Measurements from ENCODE around the gene HYPK. TPM values are rescaled to one million over a fixed set of nuclear protein-coding genes. Genes with fewer than 3 reads are reported as not detected.

Gene HYPK
- 10 to 100 TPM; 14.3 to 15.3 TPM for total RNA-seq

GRCh38 chr15:43800286-43801141, at the start of gene HYPK:
Gene HYPK (plus strand): TSS chr15:43800599. CDS start chr15:43800623, 24 bp downstream.
- ATAC-seq (peak; percentile 99), DNase-seq (ENCODE audit: low spot score) (peak; percentile 93)
- peak within 1 kb of the TSS; percentile 87 to 91 for H3K27ac Mint-ChIP-seq
- H3K36me3 Mint-ChIP-seq = peaks cover 37% of the 10 kb centered on the region
- H3K4me1 Mint-ChIP-seq (ENCODE audit: low read depth in 2 of 2) = peaks cover 36 to 41% of the 10 kb centered on the region in 2 donors
- H3K4me3 Mint-ChIP-seq = peak within 1 kb of the TSS; percentile 99
- H3K9me3 Mint-ChIP-seq = no peaks in the 10 kb centered on the region
- no peaks in the 10 kb centered on the region for H3K27me3 Mint-ChIP-seq

- H3K27ac Mint-ChIP-seq = peak overlapping the region in 1 of 2 donors; percentile 66
- DNase-seq (ENCODE audit: low spot score) (no peak), ATAC-seq (no peak)
- H3K9me3 Mint-ChIP-seq = no peaks in the 10 kb centered on the region
- H3K27me3 Mint-ChIP-seq = no peaks in the 10 kb centered on the region
- H3K4me3 Mint-ChIP-seq = peak overlapping the region; percentile 47
- peaks cover 33 to 42% of the 10 kb centered on the region in 2 donors for H3K4me1 Mint-ChIP-seq (ENCODE audit: low read depth in 2 of 2)
- H3K36me3 Mint-ChIP-seq = peaks cover 22% of the 10 kb centered on the region
These were observed 48.5 kb upstream of the HYPK start for GRCh38 chr15:43751885-43752284.

- ATAC-seq (no peak), DNase-seq (ENCODE audit: low spot score) (no peak)
- no peak overlapping the region for H3K27ac Mint-ChIP-seq
- no peak overlapping the region for H3K4me3 Mint-ChIP-seq
- H3K36me3 Mint-ChIP-seq = peaks cover 24% of the 10 kb centered on the region
- no peaks in the 10 kb centered on the region for H3K27me3 Mint-ChIP-seq
- no peaks in the 10 kb centered on the region for H3K9me3 Mint-ChIP-seq
- H3K4me1 Mint-ChIP-seq (ENCODE audit: low read depth in 2 of 2) = peaks cover 0 to 12% of the 10 kb centered on the region in 2 donors
These were observed 37.6 kb upstream of the HYPK start for GRCh38 chr15:43762824-43763223.

GRCh38 chr15:43763819-43764446, 36.5 kb upstream of the HYPK start:
- H3K36me3 Mint-ChIP-seq = peaks cover 30% of the 10 kb centered on the region
- H3K4me1 Mint-ChIP-seq (ENCODE audit: low read depth in 2 of 2) = peaks cover 0 to 12% of the 10 kb centered on the region in 2 donors
- H3K27me3 Mint-ChIP-seq = no peaks in the 10 kb centered on the region
- no peaks in the 10 kb centered on the region for H3K9me3 Mint-ChIP-seq
- peak overlapping the region in 1 of 2 donors; percentile 38 for H3K27ac Mint-ChIP-seq
- no peak for DNase-seq (ENCODE audit: low spot score)
- no peak overlapping the region for H3K4me3 Mint-ChIP-seq
- no peak for ATAC-seq

GRCh38 chr15:43769584-43770228, 30.7 kb upstream of the HYPK start:
- Mint-ChIP-seq H3K4me3 (no peak overlapping the region), H3K36me3 (peaks cover 34% of the 10 kb centered on the region), H3K27me3 (no peaks in the 10 kb centered on the region), H3K4me1 (ENCODE audit: low read depth in 2 of 2) (no peaks in the 10 kb centered on the region), H3K27ac (peak overlapping the region in 1 of 2 donors; percentile 17), H3K9me3 (no peaks in the 10 kb centered on the region)
- DNase-seq (ENCODE audit: low spot score) = no peak
- peak; percentile 48 to 72 for ATAC-seq

GRCh38 chr15:43771816-43772215, 28.6 kb upstream of the HYPK start:
- H3K27ac Mint-ChIP-seq = no peak overlapping the region
- DNase-seq (ENCODE audit: low spot score) (no peak), ATAC-seq (no peak)
- H3K9me3 Mint-ChIP-seq = no peaks in the 10 kb centered on the region
- no peaks in the 10 kb centered on the region for H3K27me3 Mint-ChIP-seq
- H3K36me3 Mint-ChIP-seq = peaks cover 28% of the 10 kb centered on the region
- no peak overlapping the region for H3K4me3 Mint-ChIP-seq
- no peaks in the 10 kb centered on the region for H3K4me1 Mint-ChIP-seq (ENCODE audit: low read depth in 2 of 2)

- Mint-ChIP-seq H3K4me1 (ENCODE audit: low read depth in 2 of 2) (peaks cover 7% of the 10 kb centered on the region in 2 donors), H3K9me3 (no peaks in the 10 kb centered on the region), H3K36me3 (peaks cover 28% of the 10 kb centered on the region), H3K27me3 (no peaks in the 10 kb centered on the region), H3K27ac (no peak overlapping the region), H3K4me3 (no peak overlapping the region)
- no peak for ATAC-seq
- no peak for DNase-seq (ENCODE audit: low spot score)
These were observed 27.8 kb upstream of the HYPK start for GRCh38 chr15:43772624-43773023.

GRCh38 chr15:43774062-43774461, 26.3 kb upstream of the HYPK start:
- Mint-ChIP-seq H3K4me3 (no peak overlapping the region), H3K27ac (no peak overlapping the region)
- no peak for ATAC-seq

GRCh38 chr15:43775411-43775965, 24.9 kb upstream of the HYPK start:
- no peaks in the 10 kb centered on the region for H3K27me3 Mint-ChIP-seq
- ATAC-seq = no peak
- no peak overlapping the region for H3K27ac Mint-ChIP-seq
- no peak for DNase-seq (ENCODE audit: low spot score)
- peaks cover 9% of the 10 kb centered on the region for H3K36me3 Mint-ChIP-seq
- H3K4me1 Mint-ChIP-seq (ENCODE audit: low read depth in 2 of 2) = peaks cover 13 to 14% of the 10 kb centered on the region in 2 donors
- no peak overlapping the region for H3K4me3 Mint-ChIP-seq
- no peaks in the 10 kb centered on the region for H3K9me3 Mint-ChIP-seq

More at GRCh38 chr15:43774062-43774461, 26.3 kb upstream of the HYPK start:
- Mint-ChIP-seq H3K27me3 (no peaks in the 10 kb centered on the region), H3K9me3 (no peaks in the 10 kb centered on the region), H3K36me3 (peaks cover 21% of the 10 kb centered on the region), H3K4me1 (ENCODE audit: low read depth in 2 of 2) (peaks cover 11% of the 10 kb centered on the region in 2 donors)
- DNase-seq (ENCODE audit: low spot score) = no peak

- H3K9me3 Mint-ChIP-seq = no peaks in the 10 kb centered on the region
- peaks cover 9% of the 10 kb centered on the region for H3K36me3 Mint-ChIP-seq
- DNase-seq (ENCODE audit: low spot score) = no peak
- peak overlapping the region; percentile 80 for H3K4me3 Mint-ChIP-seq
- no peak overlapping the region for H3K27ac Mint-ChIP-seq
- H3K27me3 Mint-ChIP-seq = no peaks in the 10 kb centered on the region
- peak; percentile 1 to 2 for ATAC-seq
- H3K4me1 Mint-ChIP-seq (ENCODE audit: low read depth in 2 of 2) = peaks cover 13 to 14% of the 10 kb centered on the region in 2 donors
These were observed 24.2 kb upstream of the HYPK start for GRCh38 chr15:43776101-43776717.

GRCh38 chr15:43776718-43777266, 23.6 kb upstream of the HYPK start, which contains the start of gene ELL3:
Gene ELL3 (minus strand): TSS chr15:43776966. CDS start chr15:43776901, 65 bp downstream.
- peak; percentile 83 to 85 for ATAC-seq
- Mint-ChIP-seq H3K9me3 (no peaks in the 10 kb centered on the region), H3K4me1 (ENCODE audit: low read depth in 2 of 2) (peaks cover 13 to 14% of the 10 kb centered on the region in 2 donors), H3K36me3 (peaks cover 6% of the 10 kb centered on the region), H3K27me3 (no peaks in the 10 kb centered on the region), H3K27ac (peak within 1 kb of the TSS; percentile 53 to 72), H3K4me3 (peak within 1 kb of the TSS; percentile 80)
- DNase-seq (ENCODE audit: low spot score) = peak; percentile 74

GRCh38 chr15:43777267-43777914, 23.0 kb upstream of the HYPK start:
- Mint-ChIP-seq H3K4me1 (ENCODE audit: low read depth in 2 of 2) (peaks cover 13 to 14% of the 10 kb centered on the region in 2 donors), H3K36me3 (peaks cover under 1% of the 10 kb centered on the region), H3K27ac (peak overlapping the region; percentile 53 to 72), H3K4me3 (peak overlapping the region; percentile 80), H3K9me3 (no peaks in the 10 kb centered on the region), H3K27me3 (peaks cover 0 to under 1% of the 10 kb centered on the region in 2 donors)
- ATAC-seq (peak; percentile 88 to 89), DNase-seq (ENCODE audit: low spot score) (peak; percentile 85)
